Urinary bladder (tissue), 2 donors: ENCODE data around the gene MYD88. TPM values are rescaled to one million over a fixed set of nuclear protein-coding genes. Genes with fewer than 3 reads are reported as not detected.

Experiments used
- polyA plus RNA-seq: library from polyadenylated mRNA; stranded (reverse); fragments of 200-250 nt; gene quantifications from one replicate; pipeline ENCODE4 v1.2.3, GENCODE V29; 2013
- small RNA-seq: library from RNA; depleted of rRNA; stranded (forward); fragments of <200 nt; gene quantifications from one replicate; pipeline ENCODE3, GENCODE V24; 2014
- total RNA-seq: library from RNA; depleted of rRNA; stranded (reverse); fragments of >200 nt; gene quantifications from one replicate; pipeline ENCODE4 v1.2.3, GENCODE V29; 2014
- donor health status: healthy.

MYD88 gene
- total and polyA plus RNA-seq, 2 donors, result 8.0 to 36.3 TPM

Small RNA genes within 50 kb of the gene (small RNA-seq; reads per million reads assigned to genes)
- not detected for gene RF00019

Other genes starting within 250 kb of the MYD88 start
- 16.0 TPM for gene VILL, start 147.9 kb upstream of the MYD88 start, total RNA-seq
- gene VILL, start 147.9 kb upstream of the MYD88 start, polyA plus RNA-seq, result 17.5 TPM
- gene PLCD1, start 109.0 kb upstream of the MYD88 start, total RNA-seq, result 14.6 TPM
- gene PLCD1, start 109.0 kb upstream of the MYD88 start, polyA plus RNA-seq, result 34.9 TPM
- 0.42 TPM for gene DLEC1, start 99.5 kb upstream of the MYD88 start, total RNA-seq
- gene DLEC1, start 99.5 kb upstream of the MYD88 start, polyA plus RNA-seq, result 0.29 TPM
- 16.2 TPM for gene ACAA1, start 1.5 kb upstream of the MYD88 start, total RNA-seq
- gene ACAA1, start 1.5 kb upstream of the MYD88 start, polyA plus RNA-seq, result 55.3 TPM
- gene OXSR1, start 26.9 kb downstream of the MYD88 start, total RNA-seq, result 52.2 TPM
- gene OXSR1, start 26.9 kb downstream of the MYD88 start, polyA plus RNA-seq, result 24.4 TPM
- 0.58 TPM for gene SLC22A13, start 127.2 kb downstream of the MYD88 start, total RNA-seq
- gene SLC22A13, start 127.2 kb downstream of the MYD88 start, polyA plus RNA-seq, result not detected
- 0.16 TPM for gene SLC22A14, start 143.6 kb downstream of the MYD88 start, total RNA-seq
- gene SLC22A14, start 143.6 kb downstream of the MYD88 start, polyA plus RNA-seq, result 0.09 TPM
- gene XYLB, start 208.1 kb downstream of the MYD88 start, total RNA-seq, result 8.1 TPM
- gene XYLB, start 208.1 kb downstream of the MYD88 start, polyA plus RNA-seq, result 2.2 TPM